Measurements from ENCODE around the gene CHST5.
"Not testable (repeated sequence)": the region's sequence is repeated elsewhere in the genome, so short reads cannot be mapped to it uniquely, and the experiment has no call there.

DNA sequence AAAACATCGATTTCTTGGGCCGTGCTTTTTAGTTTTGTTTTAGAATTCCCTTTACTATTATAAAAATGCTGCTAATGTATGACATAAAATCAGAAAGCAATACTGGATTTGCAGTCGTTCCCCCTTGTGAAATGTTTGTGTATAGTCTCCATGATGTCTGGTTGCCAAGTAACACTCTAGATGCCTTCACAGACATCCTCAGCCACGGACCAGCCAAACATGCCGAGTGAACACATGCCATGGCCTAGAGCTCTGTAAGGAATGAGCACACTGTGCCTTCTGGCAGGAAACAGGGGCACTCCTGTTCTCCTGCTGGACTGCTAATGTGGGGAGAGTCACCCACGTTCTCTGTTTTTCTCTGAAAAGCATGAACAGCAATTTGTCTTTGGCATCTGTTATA, 34.1 kb downstream of the CHST5 start:
- TF ChIP-seq CTCF, POLR2A (IDR thresholded peaks at IDR 0.05): not testable (repeated sequence)

Data from esophagus squamous epithelium (tissue), 4 donors.